Measurements from ENCODE around the gene NEURL1. TPM values are rescaled to one million over a fixed set of nuclear protein-coding genes. Genes with fewer than 3 reads are reported as not detected.

The NEURL1 gene
- total and polyA plus RNA-seq, 9 donors = 12.0 to 30.3 (median 19.3) TPM

DNA sequence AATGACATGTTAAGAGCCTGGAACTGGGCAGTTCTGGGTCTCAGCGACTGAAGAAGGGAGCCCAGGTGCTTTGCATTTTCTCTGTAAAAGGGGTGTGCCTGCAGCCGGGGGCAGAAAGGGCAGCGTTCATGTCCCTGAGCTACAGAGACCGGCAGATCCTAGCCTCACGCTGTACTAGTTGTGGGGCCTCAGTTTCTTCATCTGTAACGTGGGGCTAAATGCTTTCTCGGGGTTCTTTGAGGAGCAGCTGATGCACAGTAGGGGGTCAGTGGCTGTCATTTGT is 79.6 kb downstream of the NEURL1 start:
- Histone ChIP-seq H3K36me3 (ENCODE audit: control insufficient read depth, insufficient read depth, low read length) (no peaks in the 10 kb centered on the region), H3K27ac (ENCODE audit: low read length) (no peak overlapping the region), H3K4me3 (ENCODE audit: low read length) (no peak overlapping the region), H3K9me3 (replicated peaks; ENCODE audit: control insufficient read depth, low read depth, low read length) (no peaks in the 10 kb centered on the region), H3K27me3 (ENCODE audit: control insufficient read depth, insufficient read depth, low read length) (peaks cover 4% of the 10 kb centered on the region), H3K4me1 (ENCODE audit: control insufficient read depth, insufficient read depth, low read length) (peaks cover 19% of the 10 kb centered on the region)
- WGBS (ENCODE audit: insufficient coverage) = 74% methylated on average over 6 of the region's 7 CpGs
- no peak for DNase-seq

GRCh38 chr10:103574097-103575061 is 80.9 kb downstream of the NEURL1 start:
- WGBS (ENCODE audit: insufficient coverage) = 65% methylated on average over 12 of the region's 16 CpGs
- no peak for DNase-seq
- Histone ChIP-seq H3K27me3 (ENCODE audit: control insufficient read depth, insufficient read depth, low read length) (peaks cover 4% of the 10 kb centered on the region), H3K27ac (ENCODE audit: low read length) (no peak overlapping the region), H3K4me1 (ENCODE audit: control insufficient read depth, insufficient read depth, low read length) (peaks cover 26% of the 10 kb centered on the region), H3K9me3 (replicated peaks; ENCODE audit: control insufficient read depth, low read depth, low read length) (no peaks in the 10 kb centered on the region), H3K36me3 (ENCODE audit: control insufficient read depth, insufficient read depth, low read length) (no peaks in the 10 kb centered on the region), H3K4me3 (ENCODE audit: low read length) (no peak overlapping the region)

GRCh38 chr10:103575416-103576075 is 82.0 kb downstream of the NEURL1 start:
- 95% methylated on average over 2 of the region's 6 CpGs for WGBS (ENCODE audit: insufficient coverage)
- no peak for DNase-seq
- Histone ChIP-seq H3K27ac (ENCODE audit: low read length) (no peak overlapping the region), H3K27me3 (ENCODE audit: control insufficient read depth, insufficient read depth, low read length) (peaks cover 4% of the 10 kb centered on the region), H3K4me3 (ENCODE audit: low read length) (no peak overlapping the region), H3K9me3 (replicated peaks; ENCODE audit: control insufficient read depth, low read depth, low read length) (no peaks in the 10 kb centered on the region), H3K4me1 (ENCODE audit: control insufficient read depth, insufficient read depth, low read length) (peaks cover 38% of the 10 kb centered on the region), H3K36me3 (ENCODE audit: control insufficient read depth, insufficient read depth, low read length) (no peaks in the 10 kb centered on the region)

- no peak for DNase-seq
- no peak overlapping the region for H3K4me3 ChIP-seq (ENCODE audit: low read length)
- no peak overlapping the region for H3K27ac ChIP-seq (ENCODE audit: low read length)
- peaks cover 43% of the 10 kb centered on the region for H3K4me1 ChIP-seq (ENCODE audit: control insufficient read depth, insufficient read depth, low read length)
- H3K9me3 ChIP-seq (replicated peaks; ENCODE audit: control insufficient read depth, low read depth, low read length) = no peaks in the 10 kb centered on the region
- 100% methylated on average over 1 of the region's 1 CpG for WGBS (ENCODE audit: insufficient coverage)
- peaks cover 4% of the 10 kb centered on the region for H3K27me3 ChIP-seq (ENCODE audit: control insufficient read depth, insufficient read depth, low read length)
- no peaks in the 10 kb centered on the region for H3K36me3 ChIP-seq (ENCODE audit: control insufficient read depth, insufficient read depth, low read length)
Measured at GRCh38 chr10:103576076-103576471, 82.6 kb downstream of the NEURL1 start.

DNA sequence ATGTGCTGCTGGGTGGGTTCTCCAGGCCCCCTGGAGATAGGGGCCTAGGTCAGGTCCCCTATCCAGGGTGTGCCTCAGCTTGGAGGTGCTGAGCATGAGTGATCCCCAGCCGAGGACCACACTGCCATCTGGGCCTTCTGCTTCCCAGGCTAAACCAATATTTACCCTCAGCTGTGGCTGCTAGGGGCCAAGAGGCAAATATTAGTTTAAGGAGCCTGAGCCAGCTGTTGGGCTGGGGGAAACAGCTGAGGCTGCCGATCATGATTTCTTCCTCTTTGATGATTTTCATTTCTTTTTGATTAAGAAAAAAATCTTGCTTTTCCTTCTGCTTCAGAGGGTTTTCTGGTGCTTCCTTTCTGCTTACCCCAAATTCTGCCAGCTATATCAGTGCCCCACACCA is 83.4 kb downstream of the NEURL1 start:
- Histone ChIP-seq H3K4me1 (ENCODE audit: control insufficient read depth, insufficient read depth, low read length) (peaks cover 51% of the 10 kb centered on the region), H3K36me3 (ENCODE audit: control insufficient read depth, insufficient read depth, low read length) (no peaks in the 10 kb centered on the region), H3K9me3 (replicated peaks; ENCODE audit: control insufficient read depth, low read depth, low read length) (no peaks in the 10 kb centered on the region), H3K27ac (ENCODE audit: low read length) (no peak overlapping the region), H3K4me3 (ENCODE audit: low read length) (no peak overlapping the region), H3K27me3 (ENCODE audit: control insufficient read depth, insufficient read depth, low read length) (peaks cover 4% of the 10 kb centered on the region)
- 40% methylated on average over 1 of the region's 2 CpGs for WGBS (ENCODE audit: insufficient coverage)
- DNase-seq = no peak

DNA sequence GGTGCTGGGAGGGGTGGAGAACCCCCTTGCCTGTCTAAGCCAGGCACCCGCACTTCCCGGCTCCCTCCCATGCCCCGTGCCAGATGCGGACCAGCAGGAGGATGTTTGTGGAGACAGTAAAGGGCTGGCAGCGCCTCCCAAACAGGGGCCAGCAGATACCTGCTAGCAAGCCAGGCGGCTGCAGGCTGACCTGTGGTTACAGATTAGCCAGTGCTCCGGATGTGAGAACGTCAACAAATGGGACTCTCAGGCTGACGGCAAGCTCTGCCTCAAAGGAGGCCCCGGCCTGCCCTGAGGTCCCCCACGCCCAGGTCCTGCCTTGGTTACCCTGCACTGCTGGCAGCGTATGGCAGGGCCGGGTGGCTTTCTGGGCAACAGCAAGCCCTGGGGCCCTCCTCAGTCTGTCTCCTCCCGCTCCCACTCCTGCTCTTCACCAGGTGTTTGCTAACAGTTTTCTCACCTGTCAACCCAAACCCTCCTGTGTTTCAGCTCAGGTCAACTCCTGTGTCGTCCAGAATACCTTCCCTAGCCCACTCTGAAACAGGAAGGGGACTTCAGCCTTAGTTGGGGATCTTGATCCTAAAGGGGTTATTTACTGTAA is 85.4 kb downstream of the NEURL1 start:
- Histone ChIP-seq H3K36me3 (ENCODE audit: control insufficient read depth, insufficient read depth, low read length) (no peaks in the 10 kb centered on the region), H3K9me3 (replicated peaks; ENCODE audit: control insufficient read depth, low read depth, low read length) (no peaks in the 10 kb centered on the region), H3K4me1 (ENCODE audit: control insufficient read depth, insufficient read depth, low read length) (peaks cover 60% of the 10 kb centered on the region), H3K27ac (ENCODE audit: low read length) (no peak overlapping the region), H3K4me3 (ENCODE audit: low read length) (no peak overlapping the region), H3K27me3 (ENCODE audit: control insufficient read depth, insufficient read depth, low read length) (peaks cover 4% of the 10 kb centered on the region)
- WGBS (ENCODE audit: insufficient coverage) = 61% methylated on average over 13 of the region's 15 CpGs
- no peak for DNase-seq

- Histone ChIP-seq H3K27me3 (ENCODE audit: control insufficient read depth, insufficient read depth, low read length) (peaks cover 8% of the 10 kb centered on the region), H3K4me3 (ENCODE audit: low read length) (no peak overlapping the region), H3K36me3 (ENCODE audit: control insufficient read depth, insufficient read depth, low read length) (no peaks in the 10 kb centered on the region), H3K27ac (ENCODE audit: low read length) (peak overlapping the region; percentile 69), H3K4me1 (ENCODE audit: control insufficient read depth, insufficient read depth, low read length) (peaks cover 64% of the 10 kb centered on the region), H3K9me3 (replicated peaks; ENCODE audit: control insufficient read depth, low read depth, low read length) (no peaks in the 10 kb centered on the region)
- 77% methylated on average over 5 of the region's 7 CpGs for WGBS (ENCODE audit: insufficient coverage)
- DNase-seq = no peak
Measured at GRCh38 chr10:103580011-103580410, 86.5 kb downstream of the NEURL1 start.

DNA sequence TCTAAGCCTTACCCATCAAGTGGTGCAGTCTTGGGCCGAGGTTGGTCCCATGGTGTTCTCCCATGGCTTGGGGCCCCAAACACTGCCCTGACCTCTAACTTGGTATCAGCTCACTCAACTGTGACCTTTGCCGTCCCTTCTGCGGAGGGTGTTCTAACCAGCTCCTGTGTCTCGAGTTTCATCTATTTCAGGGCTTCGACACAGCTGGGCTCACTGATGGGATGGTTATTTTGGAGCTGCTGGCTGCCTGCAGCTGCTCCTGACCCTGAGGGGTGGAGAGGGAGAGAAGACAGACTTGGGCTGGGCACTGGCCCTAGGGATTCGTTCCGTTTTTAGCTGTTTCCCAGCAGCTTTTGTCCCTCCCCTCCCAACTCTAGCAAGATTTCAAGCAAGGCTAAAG is 86.9 kb downstream of the NEURL1 start:
- DNase-seq = peak; percentile 85
- Histone ChIP-seq H3K27me3 (ENCODE audit: control insufficient read depth, insufficient read depth, low read length) (peaks cover 8% of the 10 kb centered on the region), H3K27ac (ENCODE audit: low read length) (peak overlapping the region; percentile 82), H3K4me1 (ENCODE audit: control insufficient read depth, insufficient read depth, low read length) (peaks cover 63% of the 10 kb centered on the region), H3K4me3 (ENCODE audit: low read length) (no peak overlapping the region), H3K36me3 (ENCODE audit: control insufficient read depth, insufficient read depth, low read length) (no peaks in the 10 kb centered on the region), H3K9me3 (replicated peaks; ENCODE audit: control insufficient read depth, low read depth, low read length) (no peaks in the 10 kb centered on the region)
- 14% methylated on average over 2 of the region's 7 CpGs for WGBS (ENCODE audit: insufficient coverage)

DNA sequence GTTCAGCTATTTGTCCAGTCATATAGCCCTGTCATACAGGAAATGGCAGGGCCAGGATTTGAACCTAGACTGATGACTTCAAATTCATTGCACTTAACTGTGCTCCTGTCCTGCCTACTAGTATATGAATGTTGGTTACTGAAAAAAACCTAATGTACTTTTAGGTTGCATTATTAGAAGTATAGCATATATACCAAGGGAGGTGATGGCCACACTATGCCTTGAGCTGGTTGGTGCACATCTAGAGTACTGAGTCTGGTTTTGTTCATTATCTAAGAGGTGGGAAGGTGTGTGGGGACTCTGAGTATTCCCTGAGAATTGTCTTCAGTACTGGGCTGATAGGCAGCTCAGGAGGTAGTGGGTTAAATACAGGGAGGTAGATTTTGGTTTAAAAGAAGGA is 88.0 kb downstream of the NEURL1 start:
- no peaks in the 10 kb centered on the region for H3K9me3 ChIP-seq (replicated peaks; ENCODE audit: control insufficient read depth, low read depth, low read length)
- peaks cover 8% of the 10 kb centered on the region for H3K27me3 ChIP-seq (ENCODE audit: control insufficient read depth, insufficient read depth, low read length)
- no peak for DNase-seq
- H3K4me1 ChIP-seq (ENCODE audit: control insufficient read depth, insufficient read depth, low read length) = peaks cover 55% of the 10 kb centered on the region
- no peak overlapping the region for H3K4me3 ChIP-seq (ENCODE audit: low read length)
- H3K27ac ChIP-seq (ENCODE audit: low read length) = peak overlapping the region; percentile 38
- no peaks in the 10 kb centered on the region for H3K36me3 ChIP-seq (ENCODE audit: control insufficient read depth, insufficient read depth, low read length)

DNA sequence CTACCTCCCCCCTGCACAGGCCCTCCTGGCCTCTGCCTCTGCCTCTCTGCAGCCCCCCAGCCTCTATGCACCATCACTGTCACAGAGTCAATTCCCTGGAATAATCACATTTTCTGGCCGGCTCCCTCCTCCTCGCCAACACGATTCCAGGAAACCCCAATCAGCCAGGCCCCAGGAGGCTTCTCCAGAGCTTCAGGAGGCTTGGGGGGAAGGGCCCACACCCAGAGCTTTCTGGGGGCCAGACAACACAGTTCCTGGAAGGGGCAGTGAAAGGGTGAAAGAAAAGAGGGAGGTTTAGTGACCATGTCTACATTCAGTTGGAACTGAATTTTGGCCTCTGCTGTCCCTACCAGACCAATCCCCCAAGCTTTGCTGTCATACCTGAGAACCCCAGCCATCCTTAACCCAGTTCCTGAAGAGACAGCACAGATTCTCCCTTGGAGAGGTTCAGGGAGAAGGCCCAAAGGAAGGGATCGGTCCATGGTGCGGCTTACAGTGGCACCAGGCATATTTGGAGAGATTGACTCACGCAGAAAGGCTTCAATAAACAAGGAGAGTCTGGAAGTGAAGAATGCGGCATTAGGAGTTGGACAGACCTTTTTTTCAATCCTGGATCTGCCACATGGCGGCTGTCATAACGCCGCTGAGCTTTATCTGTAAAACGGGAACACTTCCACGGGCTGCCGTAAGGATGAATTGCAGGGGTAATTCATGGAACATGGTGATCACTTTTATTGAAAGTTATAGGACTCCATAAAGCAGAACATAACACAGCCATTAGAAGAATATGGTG is 89.0 kb downstream of the NEURL1 start:
- DNase-seq = no peak
- 84% methylated on average over 8 of the region's 13 CpGs for WGBS (ENCODE audit: insufficient coverage)
- no peak overlapping the region for H3K4me3 ChIP-seq (ENCODE audit: low read length)
- H3K27ac ChIP-seq (ENCODE audit: low read length) = no peak overlapping the region
- H3K9me3 ChIP-seq (replicated peaks; ENCODE audit: control insufficient read depth, low read depth, low read length) = no peaks in the 10 kb centered on the region
- H3K4me1 ChIP-seq (ENCODE audit: control insufficient read depth, insufficient read depth, low read length) = peaks cover 47% of the 10 kb centered on the region
- peaks cover 6% of the 10 kb centered on the region for H3K27me3 ChIP-seq (ENCODE audit: control insufficient read depth, insufficient read depth, low read length)
- H3K36me3 ChIP-seq (ENCODE audit: control insufficient read depth, insufficient read depth, low read length) = no peaks in the 10 kb centered on the region
